GM18502 (cell line): Measurements from ENCODE around the gene TP53TG5.

Experiments used
- ATAC-seq: cut with Tn5 transposase; IDR thresholded peaks from one replicate; pipeline ENCODE4 v1.9.1; 2021; ENCODE audit warnings: mild to moderate bottlenecking; ENCODE audit not compliant: unreplicated experiment, poor library complexity

TP53TG5 gene

DNA sequence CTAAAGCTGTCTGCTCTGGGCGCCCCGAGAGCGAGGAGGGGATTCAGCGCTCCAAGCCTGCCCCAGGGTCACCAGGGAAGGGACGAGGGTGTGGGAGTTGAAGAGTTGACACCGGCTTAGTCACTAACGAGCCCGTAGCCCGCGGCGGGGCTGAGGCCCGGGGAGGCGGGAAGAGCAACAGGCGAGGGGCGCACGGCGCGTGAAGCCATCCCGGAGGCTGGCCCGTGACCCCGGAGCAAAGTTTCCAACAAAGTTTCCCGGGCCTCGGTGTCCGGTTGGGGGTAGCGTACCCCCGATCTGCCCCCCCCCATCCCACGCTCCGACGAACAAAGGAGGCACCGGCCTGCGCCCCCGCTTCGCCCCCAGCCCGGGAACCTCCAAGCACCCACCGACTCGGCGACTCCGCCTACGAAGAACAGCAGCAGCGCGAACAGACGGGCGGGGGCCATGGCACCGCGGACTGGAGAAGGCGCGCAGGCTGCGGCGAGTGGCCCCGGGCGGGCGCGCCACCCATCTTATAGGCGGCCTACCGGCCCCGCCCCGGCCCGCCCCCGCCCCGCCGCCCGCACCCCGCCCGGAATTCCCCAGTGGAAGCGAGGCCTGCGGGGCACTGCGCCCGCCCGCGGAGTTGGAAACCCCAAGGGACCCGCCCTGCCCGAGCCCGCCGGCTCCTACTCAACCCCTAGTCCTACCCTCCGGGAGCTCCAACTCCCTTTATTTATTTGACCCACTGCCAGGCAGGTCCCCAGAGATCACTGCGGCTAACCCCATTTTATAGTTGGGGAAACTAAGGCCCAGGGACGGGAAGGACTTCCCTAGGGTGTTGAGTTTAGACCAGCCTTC lies 30.0 kb downstream of the TP53TG5 start, which contains the start of gene SDC4:
Gene SDC4, minus strand, starts transcription at position 489 of the 843 bp plus-strand sequence. Its CDS starts 40 bp downstream, at position 449.
- ATAC-seq = no peak

DNA sequence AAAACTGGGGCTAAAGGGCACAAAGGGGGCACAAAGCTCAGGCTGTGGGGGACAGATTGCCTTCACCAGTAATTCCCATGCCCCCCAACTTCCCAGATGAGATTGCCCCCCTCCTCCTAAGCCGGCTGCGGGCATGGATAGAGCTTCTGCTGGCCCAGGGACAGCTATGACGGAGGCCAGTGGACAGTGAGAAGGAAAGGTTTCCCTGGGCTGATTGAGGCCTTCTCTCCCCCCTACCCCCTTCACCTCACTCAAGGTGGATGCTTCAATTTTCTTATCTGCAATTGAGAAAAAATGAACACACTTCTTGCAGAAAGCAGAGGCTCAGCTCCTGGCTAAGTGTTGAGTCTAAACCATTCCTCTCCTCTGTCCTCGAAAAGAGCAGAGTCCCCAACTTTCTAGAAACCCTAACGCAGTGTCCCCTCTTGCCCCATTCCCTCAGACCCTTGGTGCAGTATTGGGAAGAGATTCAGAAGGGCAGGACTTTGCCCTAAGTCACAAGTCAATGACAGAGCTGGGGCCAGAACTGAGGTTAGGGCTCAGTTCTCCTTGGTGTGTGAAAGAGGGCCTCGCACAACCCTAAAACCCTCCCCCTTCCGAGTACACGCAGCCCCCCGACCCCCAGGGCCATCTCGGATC lies 30.7 kb downstream of the TP53TG5 start:
- no peak for ATAC-seq

DNA sequence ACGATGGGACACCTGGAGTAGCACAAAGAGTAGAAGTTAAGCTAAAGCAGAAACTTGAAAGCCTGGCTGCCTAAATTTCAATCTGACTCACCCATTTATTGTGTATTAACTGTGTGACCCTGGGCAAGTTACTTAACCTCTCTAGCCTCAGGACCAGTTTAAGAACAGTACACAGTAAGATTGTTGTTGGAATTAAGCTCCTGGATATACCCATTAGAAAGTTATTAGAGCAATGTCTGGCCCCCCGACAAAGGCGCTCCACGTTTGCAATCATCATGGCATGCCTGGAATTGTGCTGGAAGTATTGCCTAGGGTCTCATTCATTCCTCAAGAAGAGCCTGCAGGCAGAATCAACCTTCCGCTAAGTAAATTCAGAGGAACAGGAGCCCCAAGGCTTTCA lies 31.3 kb downstream of the TP53TG5 start:
- ATAC-seq = no peak

DNA sequence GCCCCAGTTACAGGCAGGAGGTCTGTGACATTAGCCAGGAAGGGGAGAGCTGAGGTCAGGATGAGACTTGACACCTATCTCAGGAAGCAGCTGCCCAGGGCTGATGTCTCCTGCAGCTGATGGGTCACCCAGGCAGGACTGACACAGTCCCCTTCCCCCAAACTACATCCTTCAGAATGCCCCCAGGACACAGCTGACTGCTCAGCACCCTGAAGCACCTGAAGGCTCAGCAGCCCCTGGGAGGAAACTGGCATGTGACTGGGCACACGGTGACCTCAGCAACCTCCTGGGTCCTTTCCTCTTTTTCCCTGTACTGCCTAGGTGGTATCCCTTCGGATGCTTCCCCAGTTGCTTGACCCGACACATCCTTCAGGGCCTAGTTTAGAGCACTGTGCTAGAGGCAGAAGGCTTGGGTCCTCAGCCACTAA lies 31.8 kb downstream of the TP53TG5 start:
- ATAC-seq = no peak

DNA sequence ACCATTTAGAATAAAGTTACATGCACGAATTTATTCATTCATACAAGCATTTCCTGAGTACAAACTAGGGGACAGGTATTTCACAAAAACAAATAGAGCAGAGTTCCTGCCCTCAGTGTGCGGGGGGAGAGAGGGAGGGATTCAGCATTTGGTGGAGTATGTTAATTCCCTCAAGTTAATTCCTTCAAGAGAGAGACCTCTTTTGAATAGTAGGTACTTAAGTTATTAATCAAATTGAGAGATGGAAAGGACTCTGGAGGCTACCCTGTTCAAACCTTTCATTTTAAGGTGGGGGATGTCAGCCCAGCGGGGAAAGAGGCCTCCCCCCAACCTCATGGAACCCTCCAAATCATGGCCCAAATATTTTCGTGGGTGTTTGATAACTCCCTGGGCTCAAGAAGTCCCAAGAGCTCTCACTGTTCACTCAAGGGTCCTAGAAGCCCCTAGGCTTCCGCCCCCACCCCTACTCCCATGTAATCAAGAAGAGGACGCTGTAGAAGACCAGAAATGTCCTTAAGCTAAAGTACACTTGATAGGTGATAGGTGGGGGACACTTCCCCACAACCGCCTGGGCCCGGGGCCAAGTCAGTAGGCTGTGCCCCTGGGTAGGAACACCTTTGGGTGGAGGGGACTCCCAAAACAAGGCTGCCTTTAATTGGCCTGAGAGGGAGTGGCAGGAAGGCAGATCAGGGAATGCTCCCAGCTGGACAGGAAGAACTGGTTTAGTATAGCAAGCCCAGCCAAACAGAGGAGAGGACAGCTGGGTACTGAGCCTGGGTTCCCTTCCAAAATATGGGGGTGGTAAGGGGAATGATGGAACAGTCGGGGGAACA lies 32.8 kb downstream of the TP53TG5 start:
- ATAC-seq = no peak

DNA sequence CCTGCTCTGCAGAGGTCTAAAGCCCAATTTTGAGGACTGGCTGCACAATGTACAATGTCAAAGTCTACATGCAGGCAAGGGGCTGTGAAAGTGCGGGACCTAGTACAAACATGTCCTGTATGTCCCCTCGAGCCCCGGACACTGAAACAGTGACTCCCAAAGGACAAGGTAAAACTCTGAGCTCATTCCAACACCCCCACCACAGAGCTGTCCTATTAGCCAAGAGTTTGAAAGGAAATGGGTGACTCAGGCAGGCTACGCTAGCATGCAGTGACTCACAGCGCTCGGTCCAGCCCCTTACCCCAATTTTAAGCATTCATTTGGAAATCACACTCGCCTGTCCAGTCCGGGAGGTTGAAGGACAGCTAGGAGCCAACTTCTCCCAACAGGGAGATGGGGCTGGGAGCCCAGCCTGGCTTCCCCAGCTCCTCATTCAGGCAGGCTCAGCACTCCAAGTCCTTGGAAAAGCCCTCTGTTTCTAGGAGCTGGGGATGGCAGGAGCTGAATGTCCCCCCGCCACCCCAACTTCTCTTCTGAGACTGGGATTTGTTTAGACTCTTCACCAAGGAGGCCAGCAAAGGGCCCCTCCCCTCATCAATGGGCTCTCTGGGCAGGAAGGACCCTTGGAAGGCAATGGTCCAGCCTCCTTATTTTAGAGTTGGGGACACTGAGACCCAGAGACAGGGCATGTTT lies 33.8 kb downstream of the TP53TG5 start:
- no peak for ATAC-seq

DNA sequence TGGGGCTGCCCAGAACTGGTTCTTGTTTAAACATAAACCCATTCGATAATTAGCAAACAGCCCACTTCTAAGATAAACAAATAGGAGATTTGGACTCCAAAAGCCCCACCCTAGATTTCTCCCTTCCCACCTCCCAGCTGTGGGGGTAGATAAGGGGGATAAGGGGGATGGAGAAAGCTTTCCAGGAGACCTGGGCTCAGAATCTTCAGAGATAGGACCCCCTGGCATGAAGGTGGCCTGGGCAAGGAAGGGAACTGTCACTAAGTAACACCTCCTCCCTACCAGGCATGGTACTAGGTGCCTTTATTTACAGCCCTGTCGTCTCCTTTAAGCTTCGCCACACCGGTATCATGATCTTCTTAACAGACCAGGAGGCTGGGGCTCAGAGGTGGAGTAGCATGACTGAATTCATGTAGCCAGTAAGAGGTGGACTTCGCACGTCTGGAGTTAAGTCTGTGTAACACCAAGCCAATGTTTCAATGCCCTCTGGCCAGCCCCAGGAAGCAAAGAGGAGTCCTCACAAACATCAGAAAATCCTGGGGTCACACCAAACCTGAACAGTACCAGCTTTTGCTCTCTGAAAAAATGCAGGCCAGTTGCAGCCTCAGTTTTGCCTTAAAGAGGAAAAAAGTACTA lies 34.5 kb downstream of the TP53TG5 start:
- no peak for ATAC-seq

DNA sequence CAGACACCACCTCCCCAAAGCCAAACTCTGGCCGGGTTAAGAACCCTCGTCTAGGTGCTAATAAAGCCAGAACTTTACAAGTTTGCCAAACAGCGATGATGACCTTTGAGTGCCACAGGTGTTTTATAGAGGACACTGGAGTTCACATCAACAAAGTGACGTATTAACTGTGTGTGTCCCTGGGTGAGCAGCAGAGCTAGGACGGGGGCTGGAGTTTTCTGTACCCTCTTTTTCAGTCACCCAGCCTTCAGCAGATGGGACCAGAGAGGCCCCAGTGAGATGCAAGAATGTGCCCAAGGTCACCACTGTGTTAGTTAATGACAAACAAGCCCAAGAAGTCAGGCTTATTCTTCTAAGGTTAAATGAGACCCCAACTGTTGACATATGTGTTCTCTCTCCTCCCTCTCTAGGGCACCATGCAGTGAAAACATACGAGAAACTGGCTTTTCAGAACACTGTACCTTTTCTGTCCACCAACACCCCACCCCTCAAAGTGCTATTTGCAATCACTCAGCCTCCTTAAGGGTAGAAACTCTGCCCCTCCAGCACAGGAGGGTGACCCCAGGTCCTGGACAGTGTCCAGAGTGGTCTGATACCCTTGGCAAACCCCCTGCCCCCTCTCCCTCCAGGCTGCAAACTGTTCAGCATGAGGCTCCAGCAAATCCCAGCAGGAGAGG lies 35.1 kb downstream of the TP53TG5 start:
- no peak for ATAC-seq

DNA sequence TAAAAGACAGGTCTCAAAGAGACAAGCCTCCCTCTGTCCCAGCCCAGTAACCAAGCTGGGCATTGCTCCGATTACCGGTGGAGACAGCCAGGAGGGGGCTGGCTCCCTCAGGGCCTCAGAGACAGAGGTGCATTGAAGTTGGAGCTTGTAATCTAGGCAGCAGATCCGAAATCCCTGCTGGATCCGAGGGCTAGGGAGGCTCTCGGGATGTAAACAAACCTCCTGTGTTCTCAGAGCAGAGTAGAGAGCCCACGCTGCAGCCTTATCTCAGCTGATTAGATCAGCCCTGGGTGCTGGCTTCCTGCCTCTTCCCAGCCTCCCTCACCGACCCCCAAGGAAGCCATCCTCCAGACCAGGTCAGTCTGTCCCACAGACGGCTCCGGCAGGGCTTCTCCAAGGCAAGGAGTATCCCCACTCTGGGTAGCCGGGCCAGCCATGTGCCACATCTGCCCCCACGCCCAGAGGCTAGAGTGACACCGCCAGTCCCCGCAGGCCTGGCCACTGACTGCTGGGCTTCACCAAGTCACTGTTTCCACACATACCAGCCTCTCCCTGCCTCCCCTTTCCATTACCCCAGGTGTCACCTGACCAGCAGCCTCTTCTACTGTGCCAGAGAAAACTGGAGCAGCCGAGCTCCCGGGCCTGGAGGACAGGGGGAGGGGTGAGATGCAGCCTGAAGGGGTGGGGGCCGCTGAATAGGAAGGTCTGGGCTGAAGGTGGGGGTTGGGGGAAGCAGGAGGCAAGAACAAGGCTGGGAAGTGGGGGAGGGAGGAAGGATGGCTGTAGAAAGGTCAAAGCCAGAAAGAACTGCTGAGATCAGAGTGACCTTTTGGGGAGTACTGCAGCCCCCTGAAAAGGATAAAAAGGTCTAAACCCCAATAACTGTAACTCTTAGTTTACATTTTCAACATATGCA lies 35.9 kb downstream of the TP53TG5 start:
- no peak for ATAC-seq

DNA sequence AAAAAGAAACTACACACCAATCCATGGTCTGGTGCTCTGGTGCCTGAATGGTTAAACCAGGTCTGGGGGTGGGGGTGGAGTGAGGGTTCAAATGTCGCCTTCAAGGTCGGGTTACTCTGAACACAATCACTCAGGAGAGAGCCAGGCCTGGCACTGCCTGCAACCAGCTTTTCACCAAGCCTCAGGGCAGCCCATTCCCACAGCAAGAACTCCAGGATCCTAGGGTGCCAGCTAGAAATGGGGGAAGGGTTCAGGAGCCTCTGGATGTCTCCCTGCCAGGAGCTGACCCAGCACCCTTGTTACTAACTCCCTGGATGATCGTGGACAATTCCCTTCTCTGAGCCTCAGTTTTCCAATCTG lies 36.6 kb downstream of the TP53TG5 start:
- no peak for ATAC-seq

DNA sequence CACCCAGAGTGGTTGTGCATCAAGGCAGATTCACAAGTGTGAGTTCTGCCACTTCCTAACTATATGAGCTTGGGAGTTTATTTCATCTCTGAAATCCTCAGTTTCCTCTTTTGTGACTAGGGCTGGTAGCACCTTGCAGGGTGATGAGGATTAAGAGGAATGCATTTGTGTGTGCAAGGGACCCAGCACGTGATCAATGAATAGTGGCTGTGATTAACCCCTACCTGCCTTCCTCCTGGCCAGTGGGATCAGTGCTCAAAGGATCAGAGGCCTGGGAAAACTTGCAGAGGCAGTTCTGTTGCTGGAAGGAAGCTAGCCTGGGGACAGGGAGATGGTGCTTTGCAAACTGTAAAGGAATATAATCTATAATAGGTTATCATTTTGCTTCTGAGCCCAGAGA lies 37.2 kb downstream of the TP53TG5 start:
- no peak for ATAC-seq

DNA sequence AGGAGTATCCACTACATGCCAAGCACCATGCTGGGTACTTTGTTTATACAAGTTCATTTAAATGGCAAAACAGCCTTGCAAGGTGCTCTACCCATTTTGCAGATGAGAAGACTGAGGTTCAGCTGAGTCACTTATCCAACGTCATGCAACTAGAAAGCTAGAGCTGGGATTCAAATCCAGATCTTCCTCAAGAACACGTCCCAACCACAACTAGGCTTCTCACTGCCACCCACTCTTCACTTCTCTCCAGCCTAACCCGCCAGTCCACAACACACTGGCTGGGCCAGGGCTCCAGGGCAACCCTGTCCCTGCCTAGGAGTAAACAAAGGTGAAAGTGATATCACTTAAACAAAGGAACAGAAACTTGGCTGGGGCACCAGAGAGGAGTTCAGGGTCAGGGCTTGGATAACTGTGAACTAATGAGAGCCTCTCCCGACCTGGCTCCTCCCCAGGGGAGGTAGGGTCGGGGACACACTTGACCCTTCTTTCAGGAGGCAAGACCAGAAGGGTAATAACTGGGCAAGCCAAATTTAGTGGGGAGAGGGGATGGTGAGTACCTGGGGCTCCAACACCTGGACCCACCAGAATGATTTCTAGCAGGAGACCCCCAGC lies 37.8 kb downstream of the TP53TG5 start:
- ATAC-seq = no peak

DNA sequence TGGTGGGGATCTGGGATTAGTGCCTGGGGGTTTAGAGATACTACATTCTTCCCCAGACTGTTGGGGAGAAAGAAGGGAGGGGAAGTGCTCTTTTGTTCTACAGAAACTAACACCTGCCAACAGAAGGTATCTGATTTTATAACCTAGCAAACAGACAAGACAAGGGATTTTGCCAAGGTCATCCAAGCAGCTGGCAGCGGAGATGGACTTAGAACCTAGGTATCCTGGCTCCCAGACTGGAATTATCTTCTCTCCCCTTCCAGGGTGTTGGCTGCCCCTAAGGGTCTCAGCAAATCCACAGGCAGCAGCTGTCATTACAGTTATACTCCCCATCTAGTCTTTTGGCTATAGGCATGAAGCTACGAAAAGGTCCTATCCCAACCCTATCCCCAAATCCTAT lies 38.3 kb downstream of the TP53TG5 start:
- no peak for ATAC-seq

DNA sequence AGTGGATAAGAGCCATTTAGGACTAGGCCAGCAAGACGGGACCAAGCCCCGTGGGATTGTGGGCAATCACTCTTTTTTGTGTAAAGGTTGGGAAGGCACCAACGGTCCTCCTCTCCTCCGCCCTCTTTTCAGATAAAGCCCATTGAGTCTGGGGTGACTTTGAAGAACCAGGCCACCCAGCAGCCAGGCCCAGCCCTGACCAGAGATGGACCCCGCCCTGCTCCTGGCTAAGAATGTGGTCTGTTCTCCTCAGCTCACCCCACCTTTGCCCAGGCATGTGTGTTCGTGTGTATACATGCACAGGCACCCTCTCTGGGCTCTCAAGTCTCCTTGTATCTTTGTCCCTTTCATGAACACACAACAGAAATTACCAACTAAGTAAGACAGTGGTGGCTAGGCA lies 39.0 kb downstream of the TP53TG5 start:
- ATAC-seq = no peak

DNA sequence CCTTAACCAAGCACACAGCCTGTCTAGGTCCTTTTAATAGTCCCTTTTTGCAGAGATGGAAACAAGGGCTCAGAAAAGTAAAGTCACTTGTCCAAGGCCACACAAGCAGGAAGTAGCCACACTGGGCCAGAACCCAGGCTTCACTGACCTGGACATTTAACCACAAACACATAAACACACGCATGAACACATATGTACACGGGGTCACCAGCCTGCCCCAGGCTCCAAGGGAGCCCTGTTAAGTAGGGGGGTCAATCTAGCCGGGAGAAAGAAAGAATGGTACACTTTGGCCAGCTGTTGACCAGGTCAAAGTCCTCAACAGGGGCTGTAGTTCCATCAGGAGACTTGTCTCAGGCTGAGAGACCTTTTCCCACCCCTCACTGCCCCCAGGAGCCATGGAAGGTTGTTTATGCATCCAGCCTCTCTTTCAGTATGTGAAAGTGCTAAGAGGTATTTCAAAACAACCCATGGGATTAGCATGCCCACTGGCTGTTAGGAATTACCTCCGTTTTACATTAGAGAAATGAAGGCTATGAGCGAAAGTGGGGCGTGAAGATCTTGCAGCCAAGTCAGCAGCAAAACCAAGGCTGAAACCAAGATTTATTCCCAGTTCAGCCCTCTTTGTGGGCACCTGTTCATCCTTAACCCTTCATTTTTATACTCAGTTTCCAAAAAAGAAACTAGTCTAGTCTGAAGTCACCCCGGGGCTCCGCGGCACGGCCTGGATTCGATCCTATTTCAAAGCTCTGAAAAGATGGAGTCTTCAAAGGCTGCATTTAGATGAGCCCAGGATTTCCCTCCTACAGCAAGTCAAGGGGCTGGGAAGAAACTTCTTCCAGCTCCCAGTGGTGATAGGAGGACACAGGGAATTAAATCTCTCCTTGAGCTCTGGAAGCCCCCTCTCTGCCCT lies 39.7 kb downstream of the TP53TG5 start:
- no peak for ATAC-seq

DNA sequence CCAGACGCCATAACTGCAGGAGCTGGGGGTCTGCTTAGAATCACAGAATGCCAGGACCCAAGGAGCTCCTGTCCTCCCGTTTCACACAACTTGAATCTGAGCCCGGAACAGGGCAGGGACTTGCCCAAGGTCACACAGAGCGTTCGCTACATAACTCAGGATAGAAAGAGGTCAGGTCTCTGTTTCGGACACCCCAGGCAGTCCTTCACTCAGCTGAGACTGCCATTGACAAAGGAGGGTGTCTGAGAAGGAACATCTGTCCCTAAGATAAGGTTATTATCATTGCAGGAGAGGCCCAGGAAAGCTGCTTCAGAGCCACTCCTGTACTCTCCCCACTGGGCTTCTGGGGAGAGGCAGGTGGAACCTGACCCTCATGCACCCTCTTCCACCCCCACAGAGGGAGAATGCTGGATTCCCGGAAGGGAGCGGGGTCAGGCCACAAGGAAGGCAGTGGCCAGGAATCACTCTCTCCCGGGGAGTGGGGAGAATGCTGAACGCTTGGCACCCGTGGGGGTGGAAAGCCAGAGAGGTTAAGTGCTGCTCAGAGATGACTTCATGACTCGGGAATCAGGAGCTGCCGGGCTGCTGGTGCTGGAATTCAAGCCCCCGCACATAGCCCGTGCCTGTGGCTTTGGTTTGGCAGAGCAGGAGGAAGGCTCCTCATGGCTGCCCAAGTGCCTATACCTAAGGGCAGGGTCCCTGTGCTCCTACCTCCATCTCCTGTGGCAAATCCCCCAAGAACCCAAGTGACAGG lies 40.6 kb downstream of the TP53TG5 start:
- no peak for ATAC-seq
